IMR-90 (cell line): Measurements from ENCODE around the gene BCL2L13. TPM values are rescaled to one million over a fixed set of nuclear protein-coding genes. Genes with fewer than 3 reads are reported as not detected.

Source experiments
- ATAC-seq: fragments of 200-7000 bp; cut with Tn5 transposase; 2 replicates; pipeline ENCODE4 v1.9.1; 2020; ENCODE audit warnings: low read depth, mild to moderate bottlenecking, moderate library complexity
- BruUV-seq: library from RNA; stranded (reverse); fragments of 400-500 nt; replicated peaks from 2 replicates; lab custom pipeline; 2021; lab: Mats Ljungman, UMichigan
- CTCF ChIA-PET: fragments of 300-600 bp; formaldehyde crosslinking; extraction: SDS; loops from one replicate; lab custom pipeline; 2021; ENCODE audit warnings: antibody characterized with exemption; lab: Yijun Ruan, JAX
- POLR2A ChIA-PET: fragments of 300-600 bp; sonication (Branson Sonifier 250); formaldehyde crosslinking; loops from one replicate; lab custom pipeline; 2022; ENCODE audit warnings: antibody characterized with exemption; ENCODE audit not compliant: unreplicated experiment; lab: Charles Lee
- DNase-seq: peaks from one replicate; pipeline ENCODE4 v3.0.0; 2013
- H2AFZ ChIP-seq: replicated peaks from 2 replicates; pipeline ENCODE3; 2013; ENCODE audit warnings: low read length, mild to moderate bottlenecking; ENCODE audit not compliant: poor library complexity
- H2AK5ac ChIP-seq: 2 replicates; pipeline ENCODE4 v1.6.1; 2013; ENCODE audit warnings: low read depth, low read length, inconsistent platforms
- H2AK9ac ChIP-seq: replicated peaks from 2 replicates; pipeline ENCODE3; 2013; ENCODE audit warnings: mild to moderate bottlenecking, low read depth, low read length, moderate library complexity; ENCODE audit not compliant: poor library complexity
- H2BK120ac ChIP-seq: 2 replicates; pipeline ENCODE4 v1.6.1; 2013; ENCODE audit warnings: low read depth, low read length, inconsistent platforms
- H2BK15ac ChIP-seq: 3 replicates; pipeline ENCODE4 v1.6.1; 2013; ENCODE audit warnings: low read depth, low read length, inconsistent platforms
- H2BK20ac ChIP-seq: 2 replicates; pipeline ENCODE4 v1.6.1; 2013; ENCODE audit warnings: low read depth, mild to moderate bottlenecking, inconsistent platforms, low read length, moderate library complexity
- H2BK5ac ChIP-seq: 2 replicates; pipeline ENCODE4 v1.6.1; 2013; ENCODE audit warnings: mild to moderate bottlenecking, low read depth, low read length, inconsistent platforms; ENCODE audit not compliant: poor library complexity, severe bottlenecking
- H3K14ac ChIP-seq: replicated peaks from 2 replicates; pipeline ENCODE4 v1.6.1; 2013; ENCODE audit warnings: low read depth, low read length, inconsistent platforms
- H3K18ac ChIP-seq: 2 replicates; pipeline ENCODE4 v1.6.1; 2013; ENCODE audit warnings: low read depth, low read length, control low read depth
- H3K23ac ChIP-seq: 2 replicates; pipeline ENCODE4 v1.6.1; 2013; ENCODE audit warnings: low read depth, low read length, inconsistent platforms
- H3K27ac ChIP-seq: 2 replicates; pipeline ENCODE4 v1.5.1; 2013; ENCODE audit warnings: mild to moderate bottlenecking, control low read depth, low read length; ENCODE audit not compliant: insufficient read depth
- H3K27me3 ChIP-seq: 2 replicates; pipeline ENCODE4 v1.6.1; 2013; ENCODE audit warnings: low read length; ENCODE audit not compliant: control insufficient read depth, insufficient read depth
- H3K36me3 ChIP-seq: 2 replicates; pipeline ENCODE4 v1.6.1; 2013; ENCODE audit warnings: low read length, mixed read lengths; ENCODE audit not compliant: control insufficient read depth, insufficient read depth
- H3K4ac ChIP-seq: 2 replicates; pipeline ENCODE4 v1.6.1; 2013; ENCODE audit warnings: low read depth, low read length, inconsistent platforms
- H3K4me1 ChIP-seq: 2 replicates; pipeline ENCODE4 v1.6.1; 2013; ENCODE audit warnings: low read length, mixed read lengths; ENCODE audit not compliant: control insufficient read depth, insufficient read depth
- H3K4me2 ChIP-seq: 2 replicates; pipeline ENCODE4 v1.6.1; 2013; ENCODE audit warnings: low read depth, mild to moderate bottlenecking, control low read depth, low read length, moderate library complexity
- H3K4me3 ChIP-seq: 2 replicates; pipeline ENCODE4 v1.5.1; 2013; ENCODE audit warnings: low read depth, mild to moderate bottlenecking, control low read depth, low read length, moderate library complexity; ENCODE audit not compliant: insufficient read depth
- H3K56ac ChIP-seq: 2 replicates; pipeline ENCODE4 v1.6.1; 2013; ENCODE audit warnings: low read length, inconsistent platforms; ENCODE audit not compliant: insufficient read depth; ENCODE audit errors: extremely low read depth
- H3K79me1 ChIP-seq, 2 experiments: 2 replicates each; pipeline ENCODE4 v1.6.1; 2013; ENCODE audit warnings: low read length in 2 of 2, inconsistent platforms in 1 of 2, low read depth in 1 of 2
- H3K9ac ChIP-seq: 2 replicates; pipeline ENCODE4 v1.6.1; 2013; ENCODE audit warnings: low read depth, low read length, control low read depth
- H3K9me1 ChIP-seq: 2 replicates; pipeline ENCODE4 v1.6.1; 2013; ENCODE audit warnings: low read length, inconsistent platforms; ENCODE audit not compliant: insufficient read depth
- H3K9me3 ChIP-seq: 2 replicates; pipeline ENCODE4 v1.6.1; 2013; ENCODE audit warnings: low read length; ENCODE audit not compliant: control insufficient read depth, insufficient read depth
- H4K20me1 ChIP-seq: 2 replicates; pipeline ENCODE4 v1.6.1; 2013; ENCODE audit warnings: low read length, inconsistent platforms; ENCODE audit not compliant: insufficient read depth
- H4K5ac ChIP-seq: 2 replicates; pipeline ENCODE4 v1.6.1; 2013; ENCODE audit warnings: mild to moderate bottlenecking, low read depth, low read length, control low read depth
- H4K8ac ChIP-seq, 2 experiments: 2 replicates each; pipeline ENCODE4 v1.6.1; 2013; ENCODE audit warnings: low read depth in 2 of 2, low read length in 2 of 2, control low read depth in 1 of 2, inconsistent platforms in 1 of 2
- H4K91ac ChIP-seq: 2 replicates; pipeline ENCODE4 v1.6.1; 2013; ENCODE audit warnings: low read depth, low read length, inconsistent platforms; ENCODE audit not compliant: insufficient read depth
- BHLHE40 ChIP-seq: fragments of 150-350 bp; IDR thresholded peaks from 2 replicates; pipeline ENCODE4 v1.6.1; 2016; ENCODE audit warnings: mild to moderate bottlenecking, low read depth, low read length
- CHD1 ChIP-seq: IDR thresholded peaks from 2 replicates; pipeline ENCODE4 v1.6.1; 2012; ENCODE audit warnings: low read depth, low read length, improper control_type of control experiment
- ELK1 ChIP-seq: fragments of 150-350 bp; IDR thresholded peaks from 2 replicates; pipeline ENCODE4 v1.6.1; 2016; ENCODE audit warnings: low read depth, mild to moderate bottlenecking, low read length, moderate library complexity, borderline replicate concordance
- FOS ChIP-seq: fragments of 150-350 bp; IDR thresholded peaks from 2 replicates; pipeline ENCODE4 v1.6.1; 2016; ENCODE audit warnings: low read depth, low read length
- MAFK ChIP-seq: IDR thresholded peaks from 2 replicates; pipeline ENCODE4 v1.6.1; 2012; ENCODE audit warnings: low read depth, low read length, improper control_type of control experiment
- NFE2L2 ChIP-seq: fragments of 150-350 bp; IDR thresholded peaks from 2 replicates; pipeline ENCODE4 v1.6.1; 2016; ENCODE audit warnings: low read depth, mild to moderate bottlenecking, low read length
- POLR2A ChIP-seq: IDR thresholded peaks from 2 replicates; pipeline ENCODE4 v1.6.1; 2012; ENCODE audit warnings: mild to moderate bottlenecking, low read depth, low read length
- RAD21 ChIP-seq: IDR thresholded peaks from 2 replicates; pipeline ENCODE4 v1.6.1; 2012; ENCODE audit warnings: low read length, improper control_type of control experiment
- SMC3 ChIP-seq: fragments of 150-350 bp; IDR thresholded peaks from 2 replicates; pipeline ENCODE4 v1.6.1; 2016; ENCODE audit warnings: low read depth, mild to moderate bottlenecking, antibody characterized with exemption, low read length, moderate library complexity
- WGBS, 2 experiments: methylation state at CpG; one replicate each; pipeline versions ENCODE4 v1.1.5 to v1.1.7; 2013; ENCODE audit warnings: missing lambda C conversion rate in 2 of 2; ENCODE audit not compliant: insufficient read length in 1 of 2; ENCODE audit errors: extremely low coverage in 2 of 2; 5-methylcytosine and 5-hydroxymethylcytosine counted together
- dilution Hi-C: fragments of 300-500 bp; cut with HindIII; formaldehyde crosslinking; loops from one replicate; pipeline ENCODE4 v1.14.3; 2018; ENCODE audit warnings: low sequenced_read_pairs; ENCODE audit not compliant: unreplicated experiment
- in situ Hi-C: fragments of 300-500 bp; cut with MboI; formaldehyde crosslinking; loops from 3 replicates; pipeline ENCODE4 v1.14.3; 2019; ENCODE audit warnings: low sequenced_read_pairs, inconsistent platforms, mixed read lengths
- intact Hi-C: fragments of 100-400 bp; cut with micrococcal nuclease; formaldehyde crosslinking; loops from 2 replicates; pipeline ENCODE4 v1.10.0; 2022
- polyA plus RNA-seq, 3 experiments: library from polyadenylated mRNA; depleted of rRNA; stranded (reverse); fragments of >200 nt; gene quantifications; 2 replicates each; pipeline ENCODE4 v1.2.3, GENCODE V29; 2012; ENCODE audit warnings: low replicate concordance in 1 of 3
- total RNA-seq: library from RNA; depleted of rRNA; stranded (reverse); fragments of >200 nt; gene quantifications from 2 replicates; pipeline ENCODE4 v1.2.3, GENCODE V29; 2012
- TF ChIP-seq, protein P1 (sequence below): conservative IDR thresholded peaks from 2 replicates; pipeline ENCODE4 v1.5.1; 2012; ENCODE audit warnings: mild to moderate bottlenecking, low read depth, low read length, improper control_type of control experiment

Gene BCL2L13
- total and polyA plus RNA-seq, 2 of the 4 experiments (the other 2 are of a cell fraction): 42.6 to 86.7 TPM

GRCh38 chr22:17656870-17657395 is 18.4 kb downstream of the BCL2L13 start:
- no peak overlapping the region for H2BK15ac ChIP-seq
- no peak overlapping the region for H2AFZ ChIP-seq
- H3K4me3 ChIP-seq: no peak overlapping the region
- H3K27me3 ChIP-seq: no peaks in the 10 kb centered on the region
- no peak overlapping the region for H2AK9ac ChIP-seq
- H2AK5ac ChIP-seq: no peak overlapping the region
- no peak overlapping the region for H2BK20ac ChIP-seq
- H4K5ac ChIP-seq: no peak overlapping the region
- BruUV-seq: no TSS peak
- no peak overlapping the region for H3K27ac ChIP-seq
- peaks cover 19 to 23% of the 10 kb centered on the region in 2 experiments for H3K79me1 ChIP-seq
- ChIA-PET CTCF (no interaction called here), POLR2A (no interaction called here)
- H3K36me3 ChIP-seq: peaks cover 31% of the 10 kb centered on the region
- dilution Hi-C loops (no loop called here), in situ Hi-C loops (no loop called here), intact Hi-C loops (no loop called here)
- no peak overlapping the region for H3K9ac ChIP-seq
- H3K23ac ChIP-seq: no peak overlapping the region
- H2BK120ac ChIP-seq: no peak overlapping the region
- no CpG with 5 or more reads among the region's 10 CpGs for WGBS, 2 experiments
- no peak overlapping the region for H4K91ac ChIP-seq
- H2BK5ac ChIP-seq: no peak overlapping the region
- no peak overlapping the region for H3K14ac ChIP-seq
- TF ChIP-seq BHLHE40: no peak
- no peak for TF ChIP-seq NFE2L2
- no peak for TF ChIP-seq MAFK
- TF ChIP-seq POLR2A: no peak
- no peak for TF ChIP-seq FOS
- no peak for TF ChIP-seq RAD21
- no peak for TF ChIP-seq ELK1
- no peak for TF ChIP-seq CHD1
- TF ChIP-seq, protein P1, sequence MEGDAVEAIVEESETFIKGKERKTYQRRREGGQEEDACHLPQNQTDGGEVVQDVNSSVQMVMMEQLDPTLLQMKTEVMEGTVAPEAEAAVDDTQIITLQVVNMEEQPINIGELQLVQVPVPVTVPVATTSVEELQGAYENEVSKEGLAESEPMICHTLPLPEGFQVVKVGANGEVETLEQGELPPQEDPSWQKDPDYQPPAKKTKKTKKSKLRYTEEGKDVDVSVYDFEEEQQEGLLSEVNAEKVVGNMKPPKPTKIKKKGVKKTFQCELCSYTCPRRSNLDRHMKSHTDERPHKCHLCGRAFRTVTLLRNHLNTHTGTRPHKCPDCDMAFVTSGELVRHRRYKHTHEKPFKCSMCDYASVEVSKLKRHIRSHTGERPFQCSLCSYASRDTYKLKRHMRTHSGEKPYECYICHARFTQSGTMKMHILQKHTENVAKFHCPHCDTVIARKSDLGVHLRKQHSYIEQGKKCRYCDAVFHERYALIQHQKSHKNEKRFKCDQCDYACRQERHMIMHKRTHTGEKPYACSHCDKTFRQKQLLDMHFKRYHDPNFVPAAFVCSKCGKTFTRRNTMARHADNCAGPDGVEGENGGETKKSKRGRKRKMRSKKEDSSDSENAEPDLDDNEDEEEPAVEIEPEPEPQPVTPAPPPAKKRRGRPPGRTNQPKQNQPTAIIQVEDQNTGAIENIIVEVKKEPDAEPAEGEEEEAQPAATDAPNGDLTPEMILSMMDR: no peak
- no peak for TF ChIP-seq SMC3
- no peak overlapping the region for H4K8ac ChIP-seq
- no peak overlapping the region for H3K18ac ChIP-seq
- H3K56ac ChIP-seq: no peak overlapping the region
- no peaks in the 10 kb centered on the region for H3K4me1 ChIP-seq
- H3K4me2 ChIP-seq: no peak overlapping the region
- no peak for DNase-seq
- H3K9me3 ChIP-seq: no peaks in the 10 kb centered on the region
- H3K4ac ChIP-seq: no peak overlapping the region
- peaks cover 3% of the 10 kb centered on the region; the same call in 1 of the 2 replicates for H3K9me1 ChIP-seq
- no peak for ATAC-seq
- H4K20me1 ChIP-seq: no peaks in the 10 kb centered on the region
